GM18951 (cell line): Measurements from ENCODE around the gene PERM1.

Experiments used
- POLR2A ChIP-seq: IDR thresholded peaks from 4 replicates; pipeline ENCODE4 v1.6.1; 2011; ENCODE audit warnings: mild to moderate bottlenecking; ENCODE audit not compliant: insufficient read length, insufficient read depth; ENCODE audit errors: extremely low read depth
- in situ Hi-C: fragments of 300-500 bp; cut with MboI; formaldehyde crosslinking; loops from one replicate; pipeline ENCODE4 v1.12.0; 2022; ENCODE audit warnings: low sequenced_read_pairs, mixed read lengths, inconsistent platforms; ENCODE audit not compliant: unreplicated experiment

Gene PERM1

DNA sequence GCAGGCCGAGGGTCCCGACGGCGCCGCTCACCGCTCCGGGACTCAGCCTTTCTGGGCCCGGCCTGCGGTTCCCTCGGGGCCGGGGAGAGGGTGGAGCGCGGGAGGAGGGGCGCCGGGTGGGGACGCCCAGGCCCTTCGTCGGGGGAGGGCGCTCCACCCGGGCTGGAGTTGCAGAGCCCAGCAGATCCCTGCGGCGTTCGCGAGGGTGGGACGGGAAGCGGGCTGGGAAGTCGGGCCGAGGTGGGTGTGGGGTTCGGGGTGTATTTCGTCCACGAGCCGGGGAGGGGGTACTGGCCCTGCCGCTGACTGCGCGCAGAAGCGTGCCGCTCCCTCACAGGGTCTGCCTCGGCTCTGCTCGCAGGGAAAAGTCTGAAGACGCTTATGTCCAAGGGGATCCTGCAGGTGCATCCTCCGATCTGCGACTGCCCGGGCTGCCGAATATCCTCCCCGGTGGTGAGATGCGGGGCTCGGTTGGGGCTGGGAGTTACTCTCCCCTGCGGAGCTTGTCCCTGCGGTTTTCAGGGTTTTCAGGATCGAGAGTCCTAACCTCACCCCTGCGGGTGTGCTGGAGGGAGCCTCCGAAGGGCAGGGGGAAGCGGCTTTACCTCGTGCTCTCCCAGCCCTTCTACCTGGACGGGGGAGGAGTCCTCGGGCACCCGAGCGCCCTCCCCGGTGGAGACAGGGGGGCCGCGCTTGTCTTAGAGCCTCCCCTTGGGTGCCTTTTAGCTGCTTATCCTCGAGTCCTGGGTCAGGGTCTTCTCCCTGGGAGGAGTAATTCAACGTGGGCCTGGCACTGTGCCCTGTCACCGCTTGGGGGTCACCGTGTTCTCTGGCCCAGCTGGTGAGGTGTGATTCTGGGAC lies 56.1 kb downstream of the PERM1 start:
- in situ Hi-C loops: no loop called here

More for the DNA sequence above, 56.1 kb downstream of the PERM1 start:
- no peak for TF ChIP-seq POLR2A
